Activated CD8-positive, alpha-beta memory T cell treated with anti-CD3 and anti-CD28 coated beads, Interleukin-2, amount 50 U/mL, for 24 hours (primary cell): ENCODE data around the gene SULT1C2.
"Not testable (repeated sequence)": the region's sequence is repeated elsewhere in the genome, so short reads cannot be mapped to it uniquely, and the experiment has no call there.

Experiments
- DNase-seq: peaks from one replicate; pipeline ENCODE4 v3.0.0-alpha.2; 2020; ENCODE audit errors: extremely low read depth

The SULT1C2 gene

DNA sequence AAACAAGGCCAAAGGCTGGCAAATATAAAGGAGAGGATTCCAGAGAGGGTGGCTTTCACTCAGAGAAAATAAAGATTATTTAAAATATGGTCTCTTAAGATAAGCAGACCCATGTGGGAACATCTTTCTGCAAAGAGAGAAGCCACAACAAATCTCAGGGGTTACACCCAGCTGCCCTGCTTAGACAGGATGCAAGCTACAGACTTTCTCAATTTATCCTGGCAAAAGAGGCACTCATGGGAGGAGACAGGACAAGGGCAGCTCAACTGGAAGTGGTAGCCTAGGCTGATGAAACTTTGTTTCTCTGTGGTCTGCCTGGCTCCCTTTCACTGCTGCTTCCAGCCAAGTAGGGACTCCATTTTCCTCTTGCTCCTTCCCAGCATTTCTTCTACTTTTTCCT is 63.2 kb downstream of the SULT1C2 start:
- no peak for DNase-seq

GRCh38 chr2:108354136-108354535 is 65.4 kb downstream of the SULT1C2 start:
- DNase-seq, result no peak

- DNase-seq, result no peak
Observed at GRCh38 chr2:108355906-108356734, 67.4 kb downstream of the SULT1C2 start.

DNA sequence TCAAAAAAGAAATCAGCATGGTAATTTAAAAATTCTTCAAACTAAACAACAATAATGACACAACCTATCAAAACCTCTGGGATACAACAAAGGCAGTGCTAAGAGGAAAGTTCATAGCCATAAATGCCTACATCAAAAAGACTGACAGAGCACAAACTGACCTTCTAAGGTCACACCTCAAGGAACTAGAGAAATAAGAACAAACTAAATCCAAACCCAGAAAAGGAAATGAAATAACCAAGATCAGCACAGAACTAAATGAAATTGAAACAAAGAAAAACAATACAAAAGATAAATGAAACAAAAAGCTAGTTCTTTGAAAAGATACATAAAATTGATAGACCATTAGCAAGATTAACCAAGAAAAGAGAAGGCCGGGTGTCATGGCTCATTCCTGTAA is 70.6 kb downstream of the SULT1C2 start:
- DNase-seq, result not testable (repeated sequence)
